ENCODE measurements around the gene IGSF9.

DNA sequence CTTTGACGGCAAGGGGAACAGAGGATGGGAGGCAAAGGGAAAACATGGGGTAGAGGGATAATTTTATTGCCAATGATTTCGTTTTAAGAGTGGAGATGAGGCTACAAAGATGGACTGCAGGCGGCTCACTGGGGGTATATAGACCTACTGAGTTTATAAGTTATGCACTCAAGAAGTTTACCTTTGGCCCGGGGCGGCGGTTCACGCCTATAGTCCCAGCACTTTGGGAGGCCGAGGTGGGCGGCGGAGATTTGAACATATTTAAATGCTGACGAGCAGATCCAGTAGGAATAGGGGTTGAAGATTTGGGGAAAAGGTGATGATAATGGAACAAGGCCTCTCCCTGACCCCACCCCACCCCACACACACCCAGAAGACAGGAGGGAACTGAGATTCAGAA lies 16.8 kb upstream of the IGSF9 start:
- TF ChIP-seq MAX (IDR thresholded peaks at IDR 0.05) (no peak), RELA (CRISPR knock-in tag; IDR thresholded peaks at IDR 0.05) (no peak), GATAD2A (CRISPR knock-in tag; IDR thresholded peaks at IDR 0.05) (no peak), SRSF1 (optimal IDR thresholded peaks at IDR 0.05; ENCODE audit: low read depth, low read length) (no peak), EZH2 (conservative IDR thresholded peaks at IDR 0.05; ENCODE audit: low read depth, low read length) (no peak), NR3C1 (CRISPR knock-in tag; IDR thresholded peaks at IDR 0.05) (no peak), CHD4 (IDR thresholded peaks at IDR 0.05; ENCODE audit: borderline replicate concordance, low read length) (no peak), HOXA5 (CRISPR knock-in tag; IDR thresholded peaks at IDR 0.05) (no peak), POLR2A (IDR thresholded peaks at IDR 0.05; ENCODE audit: insufficient read depth in 1 of 2, low read depth in 2 of 2, low read length in 2 of 2) (no peak), TAF1 (CRISPR knock-in tag; IDR thresholded peaks at IDR 0.05) (no peak), MYC (CRISPR knock-in tag; IDR thresholded peaks at IDR 0.05; ENCODE audit: borderline replicate concordance) (no peak)
- TF ChIP-seq, protein P1, sequence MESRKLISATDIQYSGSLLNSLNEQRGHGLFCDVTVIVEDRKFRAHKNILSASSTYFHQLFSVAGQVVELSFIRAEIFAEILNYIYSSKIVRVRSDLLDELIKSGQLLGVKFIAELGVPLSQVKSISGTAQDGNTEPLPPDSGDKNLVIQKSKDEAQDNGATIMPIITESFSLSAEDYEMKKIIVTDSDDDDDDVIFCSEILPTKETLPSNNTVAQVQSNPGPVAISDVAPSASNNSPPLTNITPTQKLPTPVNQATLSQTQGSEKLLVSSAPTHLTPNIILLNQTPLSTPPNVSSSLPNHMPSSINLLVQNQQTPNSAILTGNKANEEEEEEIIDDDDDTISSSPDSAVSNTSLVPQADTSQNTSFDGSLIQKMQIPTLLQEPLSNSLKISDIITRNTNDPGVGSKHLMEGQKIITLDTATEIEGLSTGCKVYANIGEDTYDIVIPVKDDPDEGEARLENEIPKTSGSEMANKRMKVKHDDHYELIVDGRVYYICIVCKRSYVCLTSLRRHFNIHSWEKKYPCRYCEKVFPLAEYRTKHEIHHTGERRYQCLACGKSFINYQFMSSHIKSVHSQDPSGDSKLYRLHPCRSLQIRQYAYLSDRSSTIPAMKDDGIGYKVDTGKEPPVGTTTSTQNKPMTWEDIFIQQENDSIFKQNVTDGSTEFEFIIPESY (CRISPR knock-in tag; IDR thresholded peaks at IDR 0.05), result no peak
- TF ChIP-seq, protein P2, sequence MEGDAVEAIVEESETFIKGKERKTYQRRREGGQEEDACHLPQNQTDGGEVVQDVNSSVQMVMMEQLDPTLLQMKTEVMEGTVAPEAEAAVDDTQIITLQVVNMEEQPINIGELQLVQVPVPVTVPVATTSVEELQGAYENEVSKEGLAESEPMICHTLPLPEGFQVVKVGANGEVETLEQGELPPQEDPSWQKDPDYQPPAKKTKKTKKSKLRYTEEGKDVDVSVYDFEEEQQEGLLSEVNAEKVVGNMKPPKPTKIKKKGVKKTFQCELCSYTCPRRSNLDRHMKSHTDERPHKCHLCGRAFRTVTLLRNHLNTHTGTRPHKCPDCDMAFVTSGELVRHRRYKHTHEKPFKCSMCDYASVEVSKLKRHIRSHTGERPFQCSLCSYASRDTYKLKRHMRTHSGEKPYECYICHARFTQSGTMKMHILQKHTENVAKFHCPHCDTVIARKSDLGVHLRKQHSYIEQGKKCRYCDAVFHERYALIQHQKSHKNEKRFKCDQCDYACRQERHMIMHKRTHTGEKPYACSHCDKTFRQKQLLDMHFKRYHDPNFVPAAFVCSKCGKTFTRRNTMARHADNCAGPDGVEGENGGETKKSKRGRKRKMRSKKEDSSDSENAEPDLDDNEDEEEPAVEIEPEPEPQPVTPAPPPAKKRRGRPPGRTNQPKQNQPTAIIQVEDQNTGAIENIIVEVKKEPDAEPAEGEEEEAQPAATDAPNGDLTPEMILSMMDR (CRISPR knock-in tag; IDR thresholded peaks at IDR 0.05), result no peak
